Measurements from ENCODE around the gene KLK13. TPM values are rescaled to one million over a fixed set of nuclear protein-coding genes. Genes with fewer than 3 reads are reported as not detected.

KLK13 gene, protein sequence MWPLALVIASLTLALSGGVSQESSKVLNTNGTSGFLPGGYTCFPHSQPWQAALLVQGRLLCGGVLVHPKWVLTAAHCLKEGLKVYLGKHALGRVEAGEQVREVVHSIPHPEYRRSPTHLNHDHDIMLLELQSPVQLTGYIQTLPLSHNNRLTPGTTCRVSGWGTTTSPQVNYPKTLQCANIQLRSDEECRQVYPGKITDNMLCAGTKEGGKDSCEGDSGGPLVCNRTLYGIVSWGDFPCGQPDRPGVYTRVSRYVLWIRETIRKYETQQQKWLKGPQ
- 0.27 to 0.54 TPM (median 0.43 TPM) in 3 replicates for total RNA-seq

DNA sequence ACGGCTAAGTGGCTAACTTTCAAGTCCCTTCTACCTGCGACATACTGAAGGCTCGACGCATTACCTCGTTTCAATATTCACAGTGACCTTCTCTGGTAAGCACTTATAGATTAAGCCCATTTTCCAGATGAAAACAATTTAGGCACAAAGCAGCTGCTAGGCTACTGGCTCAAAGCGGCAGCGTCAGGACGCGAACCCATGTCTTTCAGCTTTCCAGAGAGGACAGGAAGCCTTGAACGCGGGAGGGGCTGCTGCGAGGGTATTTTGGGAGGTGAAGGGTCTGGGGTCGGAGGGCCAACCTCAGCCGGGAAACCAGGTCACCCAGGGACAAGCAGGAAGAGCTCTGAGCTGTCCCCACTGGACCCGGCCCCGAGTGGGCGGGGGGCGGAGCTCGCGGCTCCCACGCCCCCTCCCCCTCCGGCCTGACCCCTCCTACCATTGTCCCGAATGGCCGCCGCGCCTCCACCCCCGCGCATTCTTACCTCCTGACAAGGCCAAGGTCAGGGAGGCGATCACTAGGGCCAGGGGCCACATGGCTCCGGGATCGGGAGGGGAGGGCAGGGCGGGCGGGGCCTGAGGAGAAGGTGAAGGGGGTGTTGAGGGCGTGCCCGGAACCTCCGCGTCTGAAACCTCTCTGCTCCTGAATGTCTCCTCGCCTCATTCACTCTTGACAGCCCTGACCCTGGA lies at the start of gene KLK13:
Gene KLK13 (minus strand): TSS at position 559 of the 687 bp plus-strand sequence. CDS start 25 bp downstream, at position 534.
- Mint-ChIP-seq H3K9me3 (peaks cover 10% of the 10 kb centered on the region), H3K36me3 (no peaks in the 10 kb centered on the region), H3K4me3 (peak within 1 kb of the TSS; percentile 75), H3K27ac (no peak within 1 kb of the TSS), H3K4me1 (peaks cover 3% of the 10 kb centered on the region), H3K27me3 (ENCODE audit: low read depth) (peaks cover 29% of the 10 kb centered on the region)
- no peak for DNase-seq (ENCODE audit: low spot score in 2 of 2, unreplicated experiment in 2 of 2)
- TF ChIP-seq, protein P1, sequence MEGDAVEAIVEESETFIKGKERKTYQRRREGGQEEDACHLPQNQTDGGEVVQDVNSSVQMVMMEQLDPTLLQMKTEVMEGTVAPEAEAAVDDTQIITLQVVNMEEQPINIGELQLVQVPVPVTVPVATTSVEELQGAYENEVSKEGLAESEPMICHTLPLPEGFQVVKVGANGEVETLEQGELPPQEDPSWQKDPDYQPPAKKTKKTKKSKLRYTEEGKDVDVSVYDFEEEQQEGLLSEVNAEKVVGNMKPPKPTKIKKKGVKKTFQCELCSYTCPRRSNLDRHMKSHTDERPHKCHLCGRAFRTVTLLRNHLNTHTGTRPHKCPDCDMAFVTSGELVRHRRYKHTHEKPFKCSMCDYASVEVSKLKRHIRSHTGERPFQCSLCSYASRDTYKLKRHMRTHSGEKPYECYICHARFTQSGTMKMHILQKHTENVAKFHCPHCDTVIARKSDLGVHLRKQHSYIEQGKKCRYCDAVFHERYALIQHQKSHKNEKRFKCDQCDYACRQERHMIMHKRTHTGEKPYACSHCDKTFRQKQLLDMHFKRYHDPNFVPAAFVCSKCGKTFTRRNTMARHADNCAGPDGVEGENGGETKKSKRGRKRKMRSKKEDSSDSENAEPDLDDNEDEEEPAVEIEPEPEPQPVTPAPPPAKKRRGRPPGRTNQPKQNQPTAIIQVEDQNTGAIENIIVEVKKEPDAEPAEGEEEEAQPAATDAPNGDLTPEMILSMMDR (IDR thresholded peaks at IDR 0.05; ENCODE audit: unreplicated experiment) = no peak

DNA sequence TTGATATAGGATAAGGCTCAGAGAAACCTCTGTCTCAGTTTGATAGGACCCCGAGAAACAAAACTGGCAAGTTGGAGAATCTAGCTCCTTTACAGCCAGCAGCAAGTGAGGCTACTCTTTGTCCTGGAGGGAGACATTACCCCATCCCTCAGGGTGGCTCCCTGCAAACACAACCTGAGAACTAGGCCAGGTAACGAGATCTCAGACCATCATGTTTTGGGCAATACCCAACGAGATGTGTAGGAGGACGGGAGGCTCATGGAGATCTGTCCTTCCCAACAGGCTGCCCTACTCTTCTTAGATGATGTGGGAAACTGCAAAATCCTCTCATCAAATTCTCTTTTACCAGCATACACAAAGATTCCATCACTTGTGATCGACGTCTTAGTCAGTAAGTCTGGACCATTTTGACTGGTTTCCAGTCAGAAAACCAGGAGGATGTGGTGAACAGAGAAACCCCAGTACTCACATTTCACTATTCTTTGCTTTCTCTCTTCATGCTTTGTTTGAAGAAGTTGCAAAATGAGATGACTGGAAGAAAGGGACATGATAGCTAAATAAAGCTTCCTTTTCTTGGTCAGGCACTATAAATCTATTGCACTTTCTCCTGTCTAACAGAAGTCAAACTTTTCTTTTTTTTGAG lies 49.3 kb upstream of the KLK13 start:
- Mint-ChIP-seq H3K27me3 (ENCODE audit: low read depth) (peaks cover 45% of the 10 kb centered on the region), H3K4me3 (no peak overlapping the region), H3K27ac (no peak overlapping the region), H3K9me3 (no peaks in the 10 kb centered on the region), H3K36me3 (no peaks in the 10 kb centered on the region), H3K4me1 (no peaks in the 10 kb centered on the region)
- no peak for DNase-seq (ENCODE audit: low spot score in 2 of 2, unreplicated experiment in 2 of 2)
- TF ChIP-seq, protein P1 (IDR thresholded peaks at IDR 0.05; ENCODE audit: unreplicated experiment) = no peak

DNA sequence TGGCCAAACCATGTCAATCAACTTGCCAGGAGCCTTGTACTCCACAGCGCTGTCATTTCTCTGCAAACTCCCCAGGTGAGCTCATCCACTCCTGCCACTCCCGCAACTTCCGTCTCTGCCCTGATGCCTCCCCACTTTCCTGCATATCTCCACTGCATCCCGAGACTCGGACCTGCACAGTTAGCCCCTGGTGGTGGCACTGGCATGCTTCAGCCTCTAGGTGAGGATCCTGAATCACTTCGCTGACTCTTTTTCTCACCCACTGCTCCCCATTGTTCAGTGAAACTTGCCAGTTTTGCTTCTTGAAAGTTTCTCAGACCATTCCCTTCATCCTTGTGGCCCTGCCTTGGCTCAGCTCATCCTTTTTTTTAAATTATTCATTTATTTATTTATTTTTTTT lies 46.7 kb upstream of the KLK13 start:
- Mint-ChIP-seq H3K27ac (no peak overlapping the region), H3K27me3 (ENCODE audit: low read depth) (peaks cover 24% of the 10 kb centered on the region), H3K36me3 (no peaks in the 10 kb centered on the region), H3K4me3 (no peak overlapping the region), H3K9me3 (no peaks in the 10 kb centered on the region), H3K4me1 (peaks cover 15% of the 10 kb centered on the region)
- no peak for DNase-seq (ENCODE audit: low spot score in 2 of 2, unreplicated experiment in 2 of 2)
- TF ChIP-seq, protein P1 (IDR thresholded peaks at IDR 0.05; ENCODE audit: unreplicated experiment) = no peak

DNA sequence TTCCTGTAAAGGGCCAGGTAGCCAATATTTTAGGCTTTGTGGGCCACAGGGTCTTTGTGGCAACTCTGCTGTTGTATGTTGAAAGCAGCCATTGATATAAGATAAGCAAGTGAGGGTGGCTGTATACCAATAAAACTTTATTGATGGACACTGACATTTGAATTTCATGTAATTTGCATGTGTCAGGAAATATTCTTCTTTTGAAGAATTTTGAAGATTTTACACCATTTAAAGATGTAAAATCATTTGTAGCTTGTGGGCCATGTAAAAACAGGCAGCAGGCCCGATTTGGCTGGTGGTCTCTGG lies 45.7 kb upstream of the KLK13 start:
- Mint-ChIP-seq H3K4me1 (peaks cover 15% of the 10 kb centered on the region), H3K9me3 (no peaks in the 10 kb centered on the region), H3K27me3 (ENCODE audit: low read depth) (peaks cover 15% of the 10 kb centered on the region), H3K36me3 (no peaks in the 10 kb centered on the region), H3K27ac (no peak overlapping the region), H3K4me3 (no peak overlapping the region)
- TF ChIP-seq, protein P1 (IDR thresholded peaks at IDR 0.05; ENCODE audit: unreplicated experiment) = no peak
- DNase-seq (ENCODE audit: low spot score in 2 of 2, unreplicated experiment in 2 of 2) = no peak

DNA sequence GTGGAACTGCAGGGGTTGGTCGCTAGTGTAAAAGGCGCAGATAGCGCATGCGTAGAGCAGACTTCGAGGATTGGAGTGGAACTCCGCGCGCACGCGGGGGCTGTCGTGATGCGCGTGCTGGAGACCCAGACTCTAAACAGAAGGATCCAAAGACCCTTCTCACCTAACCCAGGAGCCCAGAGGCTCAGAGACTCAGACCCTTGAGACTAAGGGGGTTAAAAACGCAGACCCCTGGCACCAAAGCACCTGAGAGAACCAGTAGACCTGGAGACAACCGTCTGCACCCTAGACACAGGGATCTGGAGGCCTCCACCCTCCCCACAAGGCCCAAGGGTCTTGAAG lies 43.9 kb upstream of the KLK13 start:
- peak in 1 of 2 experiments; percentile 45 for DNase-seq (ENCODE audit: low spot score in 2 of 2, unreplicated experiment in 2 of 2)
- Mint-ChIP-seq H3K36me3 (peaks cover 4% of the 10 kb centered on the region), H3K27ac (peak overlapping the region; percentile 94), H3K4me1 (peaks cover 15% of the 10 kb centered on the region), H3K4me3 (peak overlapping the region; percentile 89), H3K27me3 (ENCODE audit: low read depth) (peaks cover 6% of the 10 kb centered on the region), H3K9me3 (no peaks in the 10 kb centered on the region)
- TF ChIP-seq, protein P1 (IDR thresholded peaks at IDR 0.05; ENCODE audit: unreplicated experiment) = no peak
